ENCODE measurements around the gene RASSF8.

RASSF8 gene

GRCh38 chr12:26068503-26068902 is 110.0 kb downstream of the RASSF8 start:
- DNase-seq, result no peak

DNA sequence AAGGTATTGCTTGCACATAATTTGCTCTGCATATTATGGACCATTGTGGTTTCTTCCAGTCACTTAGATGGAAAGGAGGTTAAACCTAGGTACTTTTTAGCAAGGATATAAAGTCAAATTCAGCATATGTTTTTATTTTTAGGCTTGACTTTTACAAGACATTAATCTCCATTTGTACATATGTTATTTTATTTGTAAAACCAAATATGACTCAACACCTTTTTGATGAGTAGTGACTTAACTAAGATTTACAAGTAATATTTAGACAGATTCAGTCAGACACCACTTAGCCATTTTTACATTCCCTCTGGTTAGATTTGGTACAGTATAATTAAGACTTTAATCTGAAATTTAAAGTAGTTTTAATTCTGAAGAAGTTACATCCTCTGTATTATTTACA is 111.3 kb downstream of the RASSF8 start:
- DNase-seq, result no peak

- DNase-seq, result no peak
Observed at GRCh38 chr12:26077915-26078702, 119.6 kb downstream of the RASSF8 start.

DNA sequence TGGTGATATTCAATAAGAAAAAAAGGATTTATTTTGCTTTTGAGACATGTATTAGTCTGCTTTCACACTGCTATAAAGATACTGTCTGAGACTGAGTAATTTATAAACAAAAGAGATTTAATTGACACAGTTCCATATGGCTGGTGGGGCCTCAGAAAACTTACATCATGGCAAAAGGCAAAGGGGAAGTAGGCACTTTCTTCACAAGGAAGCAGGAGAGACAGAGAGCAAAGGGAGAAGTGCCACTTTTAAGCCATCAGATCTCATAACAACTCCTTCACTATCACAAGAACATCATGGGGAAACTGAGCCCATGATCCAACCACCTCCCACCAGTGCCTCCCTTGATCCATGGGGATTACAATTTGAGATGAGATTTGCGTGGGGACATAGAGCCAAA is 122.4 kb downstream of the RASSF8 start:
- DNase-seq, result no peak

DNA sequence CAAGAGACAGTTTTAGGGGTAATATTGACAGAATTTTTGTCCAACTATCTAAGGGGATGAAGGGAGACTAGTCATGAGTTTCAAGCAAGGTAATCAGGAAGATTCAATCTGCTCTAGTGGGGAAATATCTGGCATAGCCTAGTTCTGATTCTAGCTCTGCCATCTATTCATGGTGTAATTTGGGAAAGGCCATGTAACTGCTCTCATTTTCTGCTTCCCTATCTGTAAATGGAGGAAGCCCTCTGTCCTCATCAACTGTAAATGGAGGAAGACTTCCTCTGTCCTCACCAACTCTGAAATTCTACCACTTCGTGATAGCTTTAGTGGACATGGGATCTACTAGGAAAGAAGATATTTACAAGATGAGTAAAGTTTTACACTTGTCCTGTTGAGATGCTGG is 128.5 kb downstream of the RASSF8 start:
- DNase-seq, result no peak

- DNase-seq, result no peak
Observed at GRCh38 chr12:26088998-26089397, 130.5 kb downstream of the RASSF8 start.

GRCh38 chr12:26090836-26091510 is 132.5 kb downstream of the RASSF8 start:
- no peak for DNase-seq

DNA sequence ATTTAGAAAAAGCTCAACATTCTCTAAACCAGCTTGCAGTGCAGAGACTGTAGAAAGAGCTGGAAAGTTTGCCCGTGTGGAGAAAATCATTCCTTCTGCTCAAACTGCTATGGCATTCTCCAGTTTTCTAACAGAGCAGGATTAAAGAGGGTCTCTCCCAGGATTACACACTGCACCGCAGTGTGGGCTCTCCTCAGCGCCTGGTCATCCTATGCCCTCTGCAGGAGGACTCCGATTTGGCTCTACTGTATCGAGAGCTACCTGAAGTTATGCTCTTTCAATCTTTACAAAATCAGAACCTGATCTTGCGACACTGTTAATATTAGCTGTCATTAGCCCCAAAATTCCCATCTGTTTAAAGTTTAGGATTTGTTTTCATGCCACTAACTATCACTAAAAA is 133.3 kb downstream of the RASSF8 start:
- no peak for DNase-seq

DNA sequence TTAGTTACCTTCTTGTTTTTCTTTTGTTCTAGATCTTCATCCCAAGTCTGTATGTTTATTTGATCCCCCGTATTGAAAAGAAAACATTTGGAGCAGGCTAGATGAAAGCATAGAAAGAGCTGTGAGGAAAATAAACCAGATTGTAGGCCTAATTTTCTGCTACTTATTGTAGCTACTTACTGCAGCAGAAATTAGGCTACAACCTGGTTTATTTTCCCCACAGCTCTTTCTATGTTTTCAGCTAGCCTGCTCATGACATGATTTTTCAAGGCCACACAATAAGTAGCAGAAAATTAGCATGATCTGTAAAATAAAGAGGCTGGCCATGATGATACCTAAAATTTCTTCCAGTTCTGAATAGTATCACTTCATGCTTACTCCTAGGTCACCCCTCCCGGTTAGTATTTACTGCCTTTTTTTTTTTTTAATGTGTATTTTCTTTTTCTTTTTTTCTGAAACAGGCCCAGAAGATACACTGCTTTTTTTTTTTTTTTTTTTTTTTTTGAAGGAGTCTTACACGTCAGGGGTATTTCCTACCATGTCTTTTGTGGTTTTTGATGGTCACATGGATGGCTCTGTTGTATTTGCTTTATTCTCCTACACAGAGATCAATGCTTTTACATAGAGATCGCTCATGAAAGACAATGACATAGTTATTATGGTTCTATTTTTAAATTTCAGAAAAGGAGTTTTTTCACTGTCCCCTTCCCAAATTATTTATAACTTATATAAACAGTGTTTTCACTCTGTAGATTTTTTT is 134.0 kb downstream of the RASSF8 start:
- DNase-seq, result no peak

- no peak for DNase-seq
Observed at GRCh38 chr12:26095186-26095585, 136.7 kb downstream of the RASSF8 start.

- DNase-seq, result no peak
Observed at GRCh38 chr12:26096036-26096435, 137.6 kb downstream of the RASSF8 start.

DNA sequence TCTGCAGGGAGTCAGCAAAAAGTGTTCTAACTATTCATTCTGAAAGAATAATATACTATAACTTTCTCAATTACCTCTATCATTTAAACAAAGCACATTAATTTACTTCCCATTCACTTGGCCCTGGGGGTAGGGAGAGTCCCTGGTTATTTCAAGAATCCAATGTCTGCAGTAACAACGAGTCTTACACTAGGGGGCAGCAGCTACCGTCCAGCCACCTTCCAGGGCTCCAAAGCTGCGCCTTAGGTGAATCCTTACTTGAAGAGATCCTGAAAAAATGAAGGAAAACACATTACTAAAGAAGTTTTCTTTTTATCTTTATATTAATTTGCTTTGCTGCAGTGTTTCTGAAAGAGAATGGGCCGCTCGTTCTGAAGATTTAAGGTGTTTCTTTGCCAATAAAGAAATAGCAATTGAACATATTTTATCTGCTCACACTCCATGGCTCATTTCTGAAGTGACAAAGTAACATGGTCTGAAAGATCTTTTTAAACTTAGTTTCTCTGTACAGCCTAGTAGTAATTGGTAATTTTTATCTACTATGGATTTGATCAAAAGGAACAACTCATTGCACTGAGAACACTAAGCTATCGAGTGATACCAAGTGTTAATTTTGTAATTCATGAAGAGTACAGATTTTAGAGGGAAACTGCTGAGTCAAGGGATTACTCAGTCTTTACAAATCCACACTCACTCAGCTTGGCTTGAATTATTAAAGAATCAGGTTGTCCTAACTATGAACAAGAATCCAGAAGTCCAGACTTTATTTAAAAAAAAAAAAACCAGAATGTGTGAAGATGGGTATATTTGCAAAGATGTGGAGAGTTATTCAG is 138.8 kb downstream of the RASSF8 start:
- DNase-seq, result no peak

- no peak for DNase-seq
Observed at GRCh38 chr12:26100666-26101349, 142.3 kb downstream of the RASSF8 start.

GRCh38 chr12:26101350-26101734 is 142.9 kb downstream of the RASSF8 start:
- no peak for DNase-seq

- no peak for DNase-seq
Observed at GRCh38 chr12:26101763-26102162, 143.3 kb downstream of the RASSF8 start.

- no peak for DNase-seq
Observed at GRCh38 chr12:26102953-26103352, 144.5 kb downstream of the RASSF8 start.

DNA sequence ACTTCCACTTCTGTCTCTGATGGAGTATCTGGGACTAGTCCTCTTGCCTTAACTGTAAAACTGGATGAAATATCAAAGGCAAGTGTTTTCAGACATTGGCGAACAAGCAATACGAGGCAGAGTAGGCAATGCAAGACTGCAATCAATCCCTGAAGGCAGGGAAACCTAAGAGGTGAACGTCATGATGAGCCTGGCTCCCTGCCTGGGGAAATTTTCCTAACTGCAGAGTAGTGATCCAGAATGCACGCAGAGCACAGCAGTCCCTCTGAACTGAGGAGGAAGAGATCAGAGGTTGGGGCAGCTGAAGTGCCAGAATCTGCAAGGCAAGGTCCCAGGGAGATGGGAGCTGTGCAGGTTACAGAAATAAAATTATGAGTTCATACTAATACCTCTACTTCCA is 147.9 kb downstream of the RASSF8 start:
- DNase-seq, result no peak

DNA sequence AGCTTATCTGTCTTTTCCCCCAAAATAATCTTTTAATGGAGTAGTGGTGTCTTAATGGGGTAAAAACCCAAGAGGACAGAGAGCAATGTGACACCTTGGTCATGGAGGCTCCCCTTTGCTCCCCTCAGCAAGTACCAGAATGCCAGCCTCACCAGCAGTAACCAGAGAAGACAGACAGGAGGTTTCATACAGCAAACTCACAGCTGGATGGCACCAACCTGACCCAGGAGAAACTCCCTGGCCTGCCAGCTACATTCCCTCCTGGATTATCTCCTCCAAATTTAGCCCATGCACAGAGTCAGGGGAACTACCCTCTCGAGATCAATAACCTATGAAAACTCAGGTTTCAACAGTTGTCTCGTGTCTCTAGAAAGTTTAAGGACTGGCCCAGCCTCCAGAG is 150.4 kb downstream of the RASSF8 start:
- DNase-seq, result no peak

DNA sequence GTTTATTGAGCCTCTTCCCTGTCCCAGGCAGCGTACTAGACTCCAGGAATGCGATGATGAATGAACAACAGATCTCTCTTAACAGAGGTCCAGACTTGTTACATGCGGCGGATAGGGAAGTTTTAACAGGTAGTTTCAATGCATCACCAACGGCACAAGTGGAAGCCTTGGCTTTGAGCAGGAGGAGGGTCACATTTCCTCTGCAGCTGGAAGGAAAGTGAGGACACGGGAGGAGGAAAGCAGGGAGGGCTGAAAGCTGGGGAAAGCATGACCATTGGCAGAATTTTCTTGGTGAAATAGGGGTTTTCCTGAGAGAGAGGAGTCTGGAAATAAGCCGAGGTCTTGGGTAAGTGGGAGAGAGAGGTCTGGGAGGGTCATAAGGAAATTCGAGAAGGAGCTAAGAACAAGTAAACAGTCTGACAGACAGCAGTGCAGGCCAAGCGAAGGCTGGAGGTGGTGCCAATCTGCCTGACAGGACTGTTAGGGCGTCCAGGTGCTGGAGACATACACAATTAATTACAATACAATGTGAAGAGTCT is 150.9 kb downstream of the RASSF8 start:
- DNase-seq, result no peak

DNA sequence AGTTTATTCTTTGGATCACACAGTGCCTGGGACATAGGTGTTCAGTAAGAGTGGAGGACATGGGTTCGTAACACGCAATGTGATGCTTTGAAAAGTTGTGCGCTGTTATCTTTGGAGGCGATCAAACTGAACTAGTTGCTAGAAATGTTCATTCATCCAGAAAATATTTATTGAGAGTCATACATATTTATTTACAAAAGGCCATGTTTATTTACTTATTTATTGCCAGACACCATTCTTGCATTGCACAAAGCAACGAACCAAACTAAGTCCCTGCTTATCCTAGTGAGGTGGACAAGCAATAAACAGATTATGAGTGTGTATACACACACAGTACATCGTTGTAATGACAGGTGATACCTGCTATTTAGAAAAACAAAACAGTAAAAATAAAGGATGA is 153.8 kb downstream of the RASSF8 start:
- no peak for DNase-seq

DNA sequence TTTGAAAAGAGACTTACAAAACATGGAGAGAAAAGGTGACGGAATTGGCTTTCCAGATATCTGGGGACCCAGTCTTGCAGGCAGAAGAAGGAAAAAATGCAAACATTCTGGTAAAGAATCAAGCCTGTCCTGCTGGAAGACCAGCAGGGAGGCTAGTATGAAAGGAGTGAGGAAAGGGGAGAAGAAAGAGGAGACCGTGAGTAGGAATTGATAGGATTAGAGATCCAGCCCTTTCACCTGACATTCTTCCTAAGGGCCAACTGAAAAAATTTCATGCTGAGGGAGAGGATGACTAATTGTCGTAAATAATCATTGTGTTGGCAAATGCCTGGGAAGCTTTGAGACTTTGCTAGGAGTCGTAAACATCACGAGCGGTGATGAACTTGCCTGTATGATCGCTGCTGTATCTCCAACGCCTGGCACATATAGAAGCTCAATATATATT is 154.2 kb downstream of the RASSF8 start:
- no peak for DNase-seq

GRCh38 chr12:26113181-26113654 is 154.7 kb downstream of the RASSF8 start:
- no peak for DNase-seq
